HEK293T (cell line): ENCODE data around the gene GDA.

ENCODE experiments used
- BHLHE40 ChIP-seq: fragments of 450-650 bp; IDR thresholded peaks from 2 replicates; pipeline ENCODE4 v1.6.1; 2016; ENCODE audit warnings: mild to moderate bottlenecking, moderate library complexity, borderline replicate concordance
- CTBP1 ChIP-seq: fragments of 450-650 bp; IDR thresholded peaks from 2 replicates; pipeline ENCODE4 v1.6.1; 2016; ENCODE audit warnings: borderline replicate concordance
- ELF4 ChIP-seq: fragments of 450-650 bp; IDR thresholded peaks from 2 replicates; pipeline ENCODE4 v1.6.1; 2017; ENCODE audit warnings: antibody characterized with exemption
- FOXA1 ChIP-seq: fragments of 450-650 bp; IDR thresholded peaks from 2 replicates; pipeline ENCODE4 v1.6.1; 2016; ENCODE audit warnings: mild to moderate bottlenecking
- FOXK2 ChIP-seq: fragments of 450-650 bp; IDR thresholded peaks from 2 replicates; pipeline ENCODE4 v1.6.1; 2016; ENCODE audit warnings: mild to moderate bottlenecking
- FOXM1 ChIP-seq: fragments of 450-650 bp; IDR thresholded peaks from 2 replicates; pipeline ENCODE4 v1.6.1; 2017; ENCODE audit warnings: mild to moderate bottlenecking, borderline replicate concordance
- LEF1 ChIP-seq: fragments of 450-650 bp; IDR thresholded peaks from 2 replicates; pipeline ENCODE4 v1.6.1; 2017; ENCODE audit warnings: mild to moderate bottlenecking, borderline replicate concordance
- SP1 ChIP-seq: fragments of 450-650 bp; IDR thresholded peaks from 2 replicates; pipeline ENCODE4 v1.6.1; 2017
- SUZ12 ChIP-seq: fragments of 450-650 bp; IDR thresholded peaks from 2 replicates; pipeline ENCODE4 v1.6.1; 2016; ENCODE audit warnings: mild to moderate bottlenecking
- ZNF384 ChIP-seq: fragments of 450-650 bp; IDR thresholded peaks from 2 replicates; pipeline ENCODE4 v1.6.1; 2016

DNA sequence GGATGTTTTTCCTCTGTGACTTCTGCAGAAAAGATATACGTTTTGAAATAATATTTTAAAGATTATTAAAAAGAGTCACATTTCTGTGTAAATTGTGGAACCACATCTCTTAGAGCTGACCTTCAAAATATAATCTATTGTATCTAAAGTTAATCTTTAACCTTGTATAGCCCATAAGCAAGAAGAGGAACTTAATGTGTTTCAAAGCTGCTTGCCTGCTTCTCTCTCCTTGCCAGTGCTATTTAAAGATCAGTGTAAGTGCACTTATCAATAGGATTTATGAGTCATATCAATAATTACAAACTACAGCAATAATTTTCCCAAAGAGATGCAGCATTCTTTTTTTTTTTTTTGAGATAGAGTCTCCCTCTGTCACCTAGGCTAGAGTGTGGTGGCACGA, 29.4 kb upstream of the GDA start:
- no peak for TF ChIP-seq LEF1
- no peak for TF ChIP-seq FOXA1
- TF ChIP-seq FOXK2, result no peak
- TF ChIP-seq FOXM1, result no peak
- TF ChIP-seq ELF4, result no peak
- no peak for TF ChIP-seq BHLHE40
- no peak for TF ChIP-seq SP1
- no peak for TF ChIP-seq ZNF384
- TF ChIP-seq SUZ12, result no peak
- TF ChIP-seq CTBP1, result no peak
